H9 (cell line): ENCODE data around the gene MAGI1. TPM values are rescaled to one million over a fixed set of nuclear protein-coding genes. Genes with fewer than 3 reads are reported as not detected.

Source experiments
- DNase-seq: peaks from one replicate; pipeline ENCODE4 v3.0.0-alpha.2; 2017
- H2AFZ ChIP-seq: one replicate; pipeline ENCODE4 v1.6.1; 2013; ENCODE audit warnings: mild to moderate bottlenecking, low read length, control low read depth, moderate library complexity
- H2AK5ac ChIP-seq: 2 replicates; pipeline ENCODE4 v1.6.1; 2013; ENCODE audit warnings: low read length, control low read depth, mixed read lengths; ENCODE audit not compliant: insufficient read length
- H2BK120ac ChIP-seq: one replicate; pipeline ENCODE4 v1.6.1; 2013; ENCODE audit warnings: low read depth, mild to moderate bottlenecking, low read length, control low read depth, inconsistent platforms; ENCODE audit not compliant: poor library complexity, severe bottlenecking
- H2BK12ac ChIP-seq: 2 replicates; pipeline ENCODE4 v1.6.1; 2013; ENCODE audit warnings: low read length, control low read depth, mixed read lengths, low read depth; ENCODE audit not compliant: insufficient read length
- H2BK15ac ChIP-seq: 2 replicates; pipeline ENCODE4 v1.6.1; 2013; ENCODE audit warnings: low read depth, low read length, control low read depth
- H2BK20ac ChIP-seq: one replicate; pipeline ENCODE4 v1.6.1; 2013; ENCODE audit warnings: low read depth, mild to moderate bottlenecking, low read length, control low read depth, inconsistent platforms; ENCODE audit not compliant: poor library complexity, severe bottlenecking
- H2BK5ac ChIP-seq: 2 replicates; pipeline ENCODE4 v1.6.1; 2013; ENCODE audit warnings: low read length, control low read depth, mixed read lengths; ENCODE audit not compliant: insufficient read length
- H3K14ac ChIP-seq: 2 replicates; pipeline ENCODE4 v1.6.1; 2013; ENCODE audit warnings: low read length, control low read depth; ENCODE audit not compliant: insufficient read depth
- H3K18ac ChIP-seq: 2 replicates; pipeline ENCODE4 v1.6.1; 2013; ENCODE audit warnings: low read depth, mild to moderate bottlenecking, mixed read lengths, low read length, control low read depth; ENCODE audit not compliant: insufficient read length
- H3K23ac ChIP-seq: 2 replicates; pipeline ENCODE4 v1.6.1; 2013; ENCODE audit warnings: low read length, control low read depth, mixed read lengths, low read depth; ENCODE audit not compliant: insufficient read length
- H3K23me2 ChIP-seq: 2 replicates; pipeline ENCODE4 v1.6.1; 2013; ENCODE audit warnings: low read depth, mild to moderate bottlenecking, mixed read lengths, low read length, control low read depth; ENCODE audit not compliant: insufficient read length, poor library complexity, severe bottlenecking
- H3K27ac ChIP-seq: 2 replicates; pipeline ENCODE4 v1.5.1; 2013; ENCODE audit warnings: low read length, control low read depth, mixed read lengths, low read depth; ENCODE audit not compliant: insufficient read length
- H3K27me3 ChIP-seq: 2 replicates; pipeline ENCODE4 v1.6.1; 2013; ENCODE audit warnings: low read length, control low read depth, inconsistent platforms; ENCODE audit not compliant: insufficient read depth
- H3K4ac ChIP-seq: 2 replicates; pipeline ENCODE4 v1.6.1; 2013; ENCODE audit warnings: low read depth, mild to moderate bottlenecking, control low read depth, inconsistent platforms, low read length, moderate library complexity
- H3K4me1 ChIP-seq: 2 replicates; pipeline ENCODE4 v1.6.1; 2013; ENCODE audit warnings: low read length, control low read depth, inconsistent platforms; ENCODE audit not compliant: insufficient read depth
- H3K4me2 ChIP-seq: 2 replicates; pipeline ENCODE4 v1.6.1; 2013; ENCODE audit warnings: low read length, control low read depth, mixed read lengths; ENCODE audit not compliant: insufficient read length, insufficient read depth
- H3K56ac ChIP-seq: 2 replicates; pipeline ENCODE4 v1.6.1; 2013; ENCODE audit warnings: low read depth, mild to moderate bottlenecking, mixed read lengths, low read length, control low read depth; ENCODE audit not compliant: insufficient read length
- H3K79me1 ChIP-seq: 2 replicates; pipeline ENCODE4 v1.6.1; 2013; ENCODE audit warnings: low read depth, mild to moderate bottlenecking, moderate library complexity, low read length, control low read depth, inconsistent platforms; ENCODE audit not compliant: insufficient read depth, poor library complexity, severe bottlenecking
- H3K79me2 ChIP-seq: 2 replicates; pipeline ENCODE4 v1.6.1; 2013; ENCODE audit warnings: low read length, control low read depth, inconsistent platforms; ENCODE audit not compliant: insufficient read depth
- H3K9ac ChIP-seq: 2 replicates; pipeline ENCODE4 v1.6.1; 2013; ENCODE audit warnings: low read length, control low read depth, mixed read lengths; ENCODE audit not compliant: insufficient read length; ENCODE audit errors: extremely low read depth
- H3K9me3 ChIP-seq: one replicate; pipeline ENCODE4 v1.6.1; 2013; ENCODE audit warnings: low read depth, low read length, inconsistent platforms; ENCODE audit not compliant: control insufficient read depth
- H3T11ph ChIP-seq: one replicate; pipeline ENCODE4 v1.6.1; 2013; ENCODE audit warnings: mild to moderate bottlenecking, low read length, control low read depth, inconsistent platforms
- H4K20me1 ChIP-seq: one replicate; pipeline ENCODE4 v1.6.1; 2013; ENCODE audit not compliant: control insufficient read depth, insufficient read length, insufficient read depth
- H4K5ac ChIP-seq: 2 replicates; pipeline ENCODE4 v1.6.1; 2013; ENCODE audit warnings: low read depth, mild to moderate bottlenecking, mixed read lengths, low read length, control low read depth; ENCODE audit not compliant: insufficient read length
- H4K8ac ChIP-seq: replicated peaks from 2 replicates; pipeline ENCODE4 v1.6.1; 2013; ENCODE audit warnings: low read length, control low read depth, mixed read lengths, low read depth; ENCODE audit not compliant: insufficient read length
- H4K91ac ChIP-seq: 2 replicates; pipeline ENCODE4 v1.6.1; 2013; ENCODE audit warnings: low read depth, mild to moderate bottlenecking, moderate library complexity, mixed read lengths, low read length, control low read depth; ENCODE audit not compliant: insufficient read length
- H3K27ac Mint-ChIP-seq, 3 experiments: 2 replicates in 2 of 3; 3 replicates in 1 of 3; pipeline ENCODE4 v1.8.0; 2020 to 2021; ENCODE audit warnings: mixed read lengths in 3 of 3, mild to moderate bottlenecking in 1 of 3, moderate library complexity in 1 of 3
- H3K27me3 Mint-ChIP-seq: 2 replicates; pipeline ENCODE4 v1.8.0; 2021; ENCODE audit warnings: low read depth, mild to moderate bottlenecking, moderate library complexity, mixed read lengths
- H3K36me3 Mint-ChIP-seq, 3 experiments: 2 replicates in 2 of 3; 3 replicates in 1 of 3; pipeline ENCODE4 v1.8.0; 2020 to 2021; ENCODE audit warnings: low read depth in 3 of 3, mixed read lengths in 3 of 3; ENCODE audit not compliant: insufficient read depth in 1 of 3
- H3K4me1 Mint-ChIP-seq, 2 experiments: 2 replicates each; pipeline ENCODE4 v1.8.0; 2020; ENCODE audit warnings: mixed read lengths in 2 of 2
- H3K4me3 Mint-ChIP-seq, 2 experiments: 2 replicates in 1 of 2; 3 replicates in 1 of 2; pipeline ENCODE4 v1.8.0; 2020 to 2021; ENCODE audit warnings: mild to moderate bottlenecking in 2 of 2, mixed read lengths in 2 of 2, moderate library complexity in 1 of 2
- H3K9me3 Mint-ChIP-seq, 2 experiments: 2 replicates in 1 of 2; 3 replicates in 1 of 2; pipeline ENCODE4 v1.8.0; 2020; ENCODE audit warnings: mild to moderate bottlenecking in 2 of 2, mixed read lengths in 2 of 2, moderate library complexity in 1 of 2
- WGBS: extraction: QIAGEN DNeasy Blood & Tissue Kit; methylation state at CpG from one replicate; pipeline ENCODE4 v1.1.7; 2013; ENCODE audit warnings: missing lambda C conversion rate, low lambda C conversion rate, mixed read lengths; ENCODE audit not compliant: insufficient read length; ENCODE audit errors: extremely low coverage; 5-methylcytosine and 5-hydroxymethylcytosine counted together
- total RNA-seq: library from RNA; stranded (reverse); gene quantifications from 2 replicates; pipeline ENCODE4 v1.2.1, GENCODE V29; 2021
- TF ChIP-seq, protein P1 (sequence below): fragments of 200-600 bp; sonication (generic); conservative IDR thresholded peaks from 3 replicates; pipeline ENCODE4 v1.8.0; 2021; ENCODE audit warnings: antibody characterized with exemption, mild to moderate bottlenecking

MAGI1 gene
- total RNA-seq, 1 experiment from 2014 or later, result 65.7 TPM

GRCh38 chr3:65734792-65735191 lies 303.9 kb downstream of the MAGI1 start:
- no peaks in the 10 kb centered on the region for H3K9me3 ChIP-seq
- Mint-ChIP-seq H3K36me3 (peaks cover 0 to under 1% (median 0%) of the 10 kb centered on the region in 3 experiments; a peak in 1 of 7 replicates), H3K27ac (no peak overlapping the region), H3K9me3 (no peaks in the 10 kb centered on the region), H3K4me1 (peaks cover 35 to 45% of the 10 kb centered on the region in 2 experiments), H3K4me3 (no peak overlapping the region), H3K27me3 (no peaks in the 10 kb centered on the region)
- H3K56ac ChIP-seq, result no peak overlapping the region
- H2BK20ac ChIP-seq, result no peak overlapping the region
- H4K8ac ChIP-seq, result no peak overlapping the region
- WGBS, result no CpG with 5 or more reads among the region's 1 CpG
- H2BK120ac ChIP-seq, result no peak overlapping the region
- H2BK15ac ChIP-seq, result no peak overlapping the region
- no peak overlapping the region for H3K18ac ChIP-seq
- no peak overlapping the region for H4K91ac ChIP-seq
- no peaks in the 10 kb centered on the region for H4K20me1 ChIP-seq
- H3K9ac ChIP-seq, result no peak overlapping the region
- DNase-seq, result no peak
- no peak overlapping the region for H4K5ac ChIP-seq
- no peak overlapping the region for H3K27ac ChIP-seq
- H2BK12ac ChIP-seq, result no peak overlapping the region
- no peaks in the 10 kb centered on the region for H3K79me1 ChIP-seq
- H2AFZ ChIP-seq, result no peak overlapping the region
- H3K27me3 ChIP-seq, result no peaks in the 10 kb centered on the region
- no peak overlapping the region for H3K14ac ChIP-seq
- no peak overlapping the region for H3K4me2 ChIP-seq
- H3K23ac ChIP-seq, result no peak overlapping the region
- H2BK5ac ChIP-seq, result no peak overlapping the region
- no peaks in the 10 kb centered on the region; the same call in 1 of the 2 replicates for H3K4me1 ChIP-seq
- no peaks in the 10 kb centered on the region; the same call in 1 of the 2 replicates for H3K79me2 ChIP-seq
- H3T11ph ChIP-seq, result no peak overlapping the region
- H3K4ac ChIP-seq, result no peak overlapping the region
- no peaks in the 10 kb centered on the region for H3K23me2 ChIP-seq
- no peak overlapping the region for H2AK5ac ChIP-seq
- TF ChIP-seq, protein P1, sequence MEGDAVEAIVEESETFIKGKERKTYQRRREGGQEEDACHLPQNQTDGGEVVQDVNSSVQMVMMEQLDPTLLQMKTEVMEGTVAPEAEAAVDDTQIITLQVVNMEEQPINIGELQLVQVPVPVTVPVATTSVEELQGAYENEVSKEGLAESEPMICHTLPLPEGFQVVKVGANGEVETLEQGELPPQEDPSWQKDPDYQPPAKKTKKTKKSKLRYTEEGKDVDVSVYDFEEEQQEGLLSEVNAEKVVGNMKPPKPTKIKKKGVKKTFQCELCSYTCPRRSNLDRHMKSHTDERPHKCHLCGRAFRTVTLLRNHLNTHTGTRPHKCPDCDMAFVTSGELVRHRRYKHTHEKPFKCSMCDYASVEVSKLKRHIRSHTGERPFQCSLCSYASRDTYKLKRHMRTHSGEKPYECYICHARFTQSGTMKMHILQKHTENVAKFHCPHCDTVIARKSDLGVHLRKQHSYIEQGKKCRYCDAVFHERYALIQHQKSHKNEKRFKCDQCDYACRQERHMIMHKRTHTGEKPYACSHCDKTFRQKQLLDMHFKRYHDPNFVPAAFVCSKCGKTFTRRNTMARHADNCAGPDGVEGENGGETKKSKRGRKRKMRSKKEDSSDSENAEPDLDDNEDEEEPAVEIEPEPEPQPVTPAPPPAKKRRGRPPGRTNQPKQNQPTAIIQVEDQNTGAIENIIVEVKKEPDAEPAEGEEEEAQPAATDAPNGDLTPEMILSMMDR, result no peak
